Bronchial smooth muscle cell (primary cell): Measurements from ENCODE around the gene ERICH2. TPM values are rescaled to one million over a fixed set of nuclear protein-coding genes. Genes with fewer than 3 reads are reported as not detected.

Experiments used
- total RNA-seq: library from RNA; depleted of rRNA; stranded (reverse); fragments of >200 nt; gene quantifications from 2 replicates; pipeline ENCODE4 v1.2.1, GENCODE V29; 2014

Gene ERICH2
- total RNA-seq: 1.2 TPM in 1 of 2 replicates, not detected in the other

GRCh38 chr2:170770008-170770605 is at the start of gene ERICH2:
Gene ERICH2 (plus strand): TSS chr2:170770378. CDS start chr2:170770682, 304 bp downstream.

DNA sequence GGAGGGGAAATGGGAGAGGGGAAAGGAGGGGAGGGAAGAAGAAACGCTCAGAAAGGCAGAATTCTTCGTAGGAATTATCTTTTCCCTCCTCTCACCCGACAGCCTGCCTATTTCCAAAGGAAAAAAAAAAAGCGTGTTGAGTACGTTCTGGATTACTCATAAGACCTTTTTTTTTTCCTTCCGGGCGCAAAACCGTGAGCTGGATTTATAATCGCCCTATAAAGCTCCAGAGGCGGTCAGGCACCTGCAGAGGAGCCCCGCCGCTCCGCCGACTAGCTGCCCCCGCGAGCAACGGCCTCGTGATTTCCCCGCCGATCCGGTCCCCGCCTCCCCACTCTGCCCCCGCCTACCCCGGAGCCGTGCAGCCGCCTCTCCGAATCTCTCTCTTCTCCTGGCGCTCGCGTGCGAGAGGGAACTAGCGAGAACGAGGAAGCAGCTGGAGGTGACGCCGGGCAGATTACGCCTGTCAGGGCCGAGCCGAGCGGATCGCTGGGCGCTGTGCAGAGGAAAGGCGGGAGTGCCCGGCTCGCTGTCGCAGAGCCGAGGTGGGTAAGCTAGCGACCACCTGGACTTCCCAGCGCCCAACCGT is 46.4 kb downstream of the ERICH2 start, which contains the start of gene GAD1:
Gene GAD1, plus strand, starts transcription at position 384 of the 589 bp plus-strand sequence. CDS start 1,705 bp downstream, outside the sequence.

Other genes with a start within 250 kb of the ERICH2 start
- not detected in 2 replicates for gene SP5, start 55.0 kb upstream of the ERICH2 start, total RNA-seq
- under 0.01 and 0.09 TPM in 2 replicates for gene GAD1, start 46.5 kb downstream of the ERICH2 start, total RNA-seq
- 19.3 and 24.1 TPM in 2 replicates for gene GORASP2, start 158.9 kb downstream of the ERICH2 start, total RNA-seq